GM18511 (cell line): ENCODE measurements around the gene NOP53.
"Not testable (repeated sequence)": the region's sequence is repeated elsewhere in the genome, so short reads cannot be mapped to it uniquely, and the experiment has no call there.

Source experiments
- ATAC-seq: cut with Tn5 transposase; IDR thresholded peaks from one replicate; pipeline ENCODE4 v1.9.1; 2021; ENCODE audit warnings: mild to moderate bottlenecking, moderate library complexity; ENCODE audit not compliant: unreplicated experiment

NOP53 gene

GRCh38 chr19:47769534-47769933 is 24.2 kb downstream of the NOP53 start:
- ATAC-seq = no peak

GRCh38 chr19:47771291-47771690 is 25.9 kb downstream of the NOP53 start:
- ATAC-seq = not testable (repeated sequence)

- no peak for ATAC-seq
Measured at GRCh38 chr19:47776568-47776967, 31.2 kb downstream of the NOP53 start.

GRCh38 chr19:47777245-47778048 is 32.1 kb downstream of the NOP53 start:
- not testable (repeated sequence) for ATAC-seq

GRCh38 chr19:47778049-47778953 is 33.0 kb downstream of the NOP53 start, which contains the start of gene SELENOW:
TSS of gene SELENOW (plus strand) at chr19:47778703. CDS start at chr19:47778786, 83 bp downstream.
- ATAC-seq = peak; percentile 87

- no peak for ATAC-seq
Measured at GRCh38 chr19:47778954-47779351, 33.6 kb downstream of the NOP53 start.

- no peak for ATAC-seq
Measured at GRCh38 chr19:47779524-47780214, 34.3 kb downstream of the NOP53 start.

- no peak for ATAC-seq
Measured at GRCh38 chr19:47780215-47780551, 34.8 kb downstream of the NOP53 start.

- ATAC-seq = no peak
Measured at GRCh38 chr19:47781590-47782262, 36.4 kb downstream of the NOP53 start.

- no peak for ATAC-seq
Measured at GRCh38 chr19:47786566-47786965, 41.2 kb downstream of the NOP53 start.

- ATAC-seq = not testable (repeated sequence)
Measured at GRCh38 chr19:47787307-47787706, 42.0 kb downstream of the NOP53 start.

GRCh38 chr19:47789811-47790210 is 44.5 kb downstream of the NOP53 start:
- not testable (repeated sequence) for ATAC-seq

GRCh38 chr19:47790398-47790814 is 45.1 kb downstream of the NOP53 start:
- ATAC-seq = no peak

- ATAC-seq = no peak
Measured at GRCh38 chr19:47792616-47793015, 47.3 kb downstream of the NOP53 start.

- no peak for ATAC-seq
Measured at GRCh38 chr19:47794526-47794925, 49.2 kb downstream of the NOP53 start.

GRCh38 chr19:47796785-47797184 is 51.4 kb downstream of the NOP53 start:
- ATAC-seq = no peak

GRCh38 chr19:47797996-47798903 is 52.9 kb downstream of the NOP53 start:
- no peak for ATAC-seq

- ATAC-seq = no peak
Measured at GRCh38 chr19:47798904-47799266, 53.5 kb downstream of the NOP53 start.

GRCh38 chr19:47801270-47801669 is 55.9 kb downstream of the NOP53 start:
- ATAC-seq = no peak
